Loucy (cell line): Measurements from ENCODE around the gene TAC4.

ENCODE experiments used
- H2AFZ ChIP-seq: fragments of 200-600 bp; sonication (generic); 2 replicates; pipeline ENCODE4 v1.6.0; 2016; ENCODE audit warnings: antibody characterized with exemption, mild to moderate bottlenecking, low read length, moderate library complexity
- H3F3A ChIP-seq: fragments of 200-600 bp; 2 replicates; pipeline ENCODE4 v1.6.0; 2016; ENCODE audit warnings: antibody characterized with exemption, low read depth, mild to moderate bottlenecking
- H3K27me3 ChIP-seq: fragments of 200-600 bp; sonication (generic); 2 replicates; pipeline ENCODE4 v1.6.1; 2014; ENCODE audit warnings: low read length, mild to moderate bottlenecking; ENCODE audit not compliant: insufficient read depth, poor library complexity, severe bottlenecking
- H3K36me3 ChIP-seq: fragments of 200-600 bp; sonication (generic); 2 replicates; pipeline ENCODE4 v1.6.1; 2016; ENCODE audit warnings: low read length; ENCODE audit not compliant: insufficient read depth
- H3K4me1 ChIP-seq: fragments of 200-600 bp; sonication (generic); 2 replicates; pipeline ENCODE4 v1.5.1; 2014; ENCODE audit warnings: low read length, mild to moderate bottlenecking; ENCODE audit not compliant: insufficient read depth, poor library complexity, severe bottlenecking
- H3K4me2 ChIP-seq: fragments of 200-600 bp; sonication (generic); 2 replicates; pipeline ENCODE4 v1.6.0; 2014; ENCODE audit warnings: antibody characterized with exemption, low read length, low read depth, mild to moderate bottlenecking; ENCODE audit not compliant: poor library complexity, severe bottlenecking
- H3K4me3 ChIP-seq: fragments of 200-600 bp; sonication (generic); 2 replicates; pipeline ENCODE4 v1.5.1; 2014; ENCODE audit warnings: low read length, mild to moderate bottlenecking, mixed read lengths; ENCODE audit not compliant: poor library complexity, severe bottlenecking
- H3K79me2 ChIP-seq: fragments of 200-600 bp; sonication (generic); 2 replicates; pipeline ENCODE4 v1.6.1; 2014; ENCODE audit warnings: low read length; ENCODE audit not compliant: insufficient read depth
- H3K9ac ChIP-seq: fragments of 200-600 bp; sonication (generic); 2 replicates; pipeline ENCODE4 v1.6.0; 2014; ENCODE audit warnings: mild to moderate bottlenecking, low read depth, low read length, moderate library complexity; ENCODE audit not compliant: poor library complexity, severe bottlenecking
- H3K9me2 ChIP-seq: fragments of 200-600 bp; sonication (generic); replicated peaks from 2 replicates; pipeline ENCODE4 v1.6.1; 2016; ENCODE audit warnings: low read depth, low read length, mixed read lengths
- H3K9me3 ChIP-seq: fragments of 200-600 bp; sonication (generic); 2 replicates; pipeline ENCODE4 v1.6.1; 2014; ENCODE audit warnings: mild to moderate bottlenecking, antibody characterized with exemption, low read length, low read depth; ENCODE audit not compliant: insufficient read depth
- H4K20me1 ChIP-seq: fragments of 200-600 bp; sonication (generic); 2 replicates; pipeline ENCODE4 v1.6.0; 2014; ENCODE audit warnings: antibody characterized with exemption, low read length, mild to moderate bottlenecking; ENCODE audit not compliant: insufficient read depth, poor library complexity, severe bottlenecking
- CTCF ChIP-seq: fragments of 200-600 bp; sonication (generic); conservative IDR thresholded peaks from 2 replicates; pipeline ENCODE4 v1.5.1; 2014; ENCODE audit warnings: mild to moderate bottlenecking, antibody characterized with exemption, low read length
- EZH2phosphoT487 ChIP-seq: fragments of 200-600 bp; IDR thresholded peaks from 2 replicates; pipeline ENCODE4 v1.6.1; 2018; ENCODE audit warnings: antibody characterized with exemption, mild to moderate bottlenecking, moderate library complexity, borderline replicate concordance

The TAC4 gene

GRCh38 chr17:49819138-49819537 is 28.7 kb downstream of the TAC4 start:
- H3K9ac ChIP-seq: peak overlapping the region; percentile 39
- H3K4me2 ChIP-seq: peak overlapping the region; percentile 70
- H3K79me2 ChIP-seq: peaks cover 46% of the 10 kb centered on the region; the same call in 1 of the 2 replicates

GRCh38 chr17:49817993-49818392 is 29.9 kb downstream of the TAC4 start:
- no peaks in the 10 kb centered on the region for H3K9me3 ChIP-seq
- peak overlapping the region; percentile 70 for H3K4me2 ChIP-seq
- H3K36me3 ChIP-seq: peaks cover 81% of the 10 kb centered on the region
- H3K27me3 ChIP-seq: no peaks in the 10 kb centered on the region
- no peak for TF ChIP-seq CTCF
- TF ChIP-seq EZH2phosphoT487: no peak
- H3K4me3 ChIP-seq: peak overlapping the region; percentile 55
- peaks cover 14% of the 10 kb centered on the region; the same call in 1 of the 2 replicates for H3F3A ChIP-seq
- no peaks in the 10 kb centered on the region for H3K9me2 ChIP-seq
- peaks cover 53% of the 10 kb centered on the region; the same call in 1 of the 2 replicates for H3K79me2 ChIP-seq
- no peak overlapping the region for H2AFZ ChIP-seq
- H3K4me1 ChIP-seq: peaks cover 42% of the 10 kb centered on the region
- H4K20me1 ChIP-seq: peaks cover 5% of the 10 kb centered on the region
- H3K9ac ChIP-seq: peak overlapping the region; percentile 39

More at GRCh38 chr17:49819138-49819537, 28.7 kb downstream of the TAC4 start:
- Histone ChIP-seq H3K4me3 (peak overlapping the region; percentile 35), H3F3A (peaks cover 14% of the 10 kb centered on the region; the same call in 1 of the 2 replicates), H2AFZ (no peak overlapping the region), H3K27me3 (no peaks in the 10 kb centered on the region), H3K36me3 (peaks cover 81% of the 10 kb centered on the region), H3K9me3 (no peaks in the 10 kb centered on the region), H4K20me1 (peaks cover 5% of the 10 kb centered on the region), H3K4me1 (peaks cover 42% of the 10 kb centered on the region), H3K9me2 (no peaks in the 10 kb centered on the region)
- TF ChIP-seq EZH2phosphoT487 (no peak), CTCF (no peak)

GRCh38 chr17:49815761-49816281 is 32.0 kb downstream of the TAC4 start:
- H3K79me2 ChIP-seq: peaks cover 43% of the 10 kb centered on the region; the same call in 1 of the 2 replicates
- H2AFZ ChIP-seq: no peak overlapping the region
- no peaks in the 10 kb centered on the region for H3K27me3 ChIP-seq
- H4K20me1 ChIP-seq: peaks cover 5% of the 10 kb centered on the region
- H3K9me2 ChIP-seq: no peaks in the 10 kb centered on the region
- no peak overlapping the region for H3K9ac ChIP-seq
- H3F3A ChIP-seq: peaks cover 14% of the 10 kb centered on the region; the same call in 1 of the 2 replicates
- H3K36me3 ChIP-seq: peaks cover 79% of the 10 kb centered on the region
- TF ChIP-seq CTCF: no peak
- TF ChIP-seq EZH2phosphoT487: no peak
- no peak overlapping the region for H3K4me3 ChIP-seq
- peaks cover 37% of the 10 kb centered on the region for H3K4me1 ChIP-seq
- no peak overlapping the region for H3K4me2 ChIP-seq
- H3K9me3 ChIP-seq: no peaks in the 10 kb centered on the region
